Activated T-helper 1 cell treated with Interleukin-2 at 50 U/mL for 16 hours (primary cell): ENCODE data around the gene MED13L.
A peak's percentile ranks its signal among the peaks of the same experiment; 100 is the strongest.

Experiments
- DNase-seq: peaks from one replicate; pipeline ENCODE4 v3.0.0-alpha.2; 2020; ENCODE audit warnings: low read depth

MED13L gene

GRCh38 chr12:116276652-116277466, 634 bp downstream of the MED13L start:
- DNase-seq: peak; percentile 62

GRCh38 chr12:116274551-116275375, 2.7 kb downstream of the MED13L start:
- no peak for DNase-seq

GRCh38 chr12:116273813-116274550, 3.5 kb downstream of the MED13L start:
- no peak for DNase-seq

- no peak for DNase-seq
These were observed 9.5 kb downstream of the MED13L start for GRCh38 chr12:116267948-116268347.

- DNase-seq: no peak
These were observed 10.7 kb downstream of the MED13L start for GRCh38 chr12:116266631-116267349.

- no peak for DNase-seq
These were observed 11.3 kb downstream of the MED13L start for GRCh38 chr12:116266168-116266601.

GRCh38 chr12:116265351-116266147, 11.9 kb downstream of the MED13L start:
- no peak for DNase-seq

- no peak for DNase-seq
These were observed 12.9 kb downstream of the MED13L start for GRCh38 chr12:116264525-116265070.

- no peak for DNase-seq
These were observed 13.6 kb downstream of the MED13L start for GRCh38 chr12:116263844-116264243.

- DNase-seq: no peak
These were observed 14.1 kb downstream of the MED13L start for GRCh38 chr12:116263431-116263830.

GRCh38 chr12:116262741-116263140, 14.8 kb downstream of the MED13L start:
- DNase-seq: no peak

GRCh38 chr12:116261525-116262100, 15.9 kb downstream of the MED13L start:
- DNase-seq: no peak

- no peak for DNase-seq
These were observed 17.5 kb downstream of the MED13L start for GRCh38 chr12:116259800-116260577.

- no peak for DNase-seq
These were observed 19.7 kb downstream of the MED13L start for GRCh38 chr12:116257826-116258225.

GRCh38 chr12:116257215-116257614, 20.3 kb downstream of the MED13L start:
- DNase-seq: no peak

- no peak for DNase-seq
These were observed 27.6 kb downstream of the MED13L start for GRCh38 chr12:116249938-116250337.

- no peak for DNase-seq
These were observed 28.6 kb downstream of the MED13L start for GRCh38 chr12:116248930-116249329.

GRCh38 chr12:116248433-116248832, 29.1 kb downstream of the MED13L start:
- DNase-seq: no peak

- DNase-seq: no peak
These were observed 30.1 kb downstream of the MED13L start for GRCh38 chr12:116247377-116247776.
